DND-41 (cell line): ENCODE data around the gene NCR1.
"Not testable (repeated sequence)": the region's sequence is repeated elsewhere in the genome, so short reads cannot be mapped to it uniquely, and the experiment has no call there.

Experiments
- ATAC-seq: fragments of 200-7000 bp; cut with Tn5 transposase; 3 replicates; pipeline ENCODE4 v1.9.1; 2021; ENCODE audit warnings: low read depth; ENCODE audit not compliant: insufficient read depth
- DNase-seq: peaks from one replicate; pipeline ENCODE4 v3.0.0-alpha.2; 2020
- H2AFZ ChIP-seq: 2 replicates; pipeline ENCODE4 v1.6.0; 2012; ENCODE audit warnings: low read depth, low read length
- H3K27ac ChIP-seq: 2 replicates; pipeline ENCODE4 v1.5.1; 2012; ENCODE audit warnings: low read length, inconsistent platforms
- H3K27me3 ChIP-seq: fragments of 200-600 bp; sonication (generic); 2 replicates; pipeline ENCODE4 v1.6.0; 2012; ENCODE audit warnings: low read length, mild to moderate bottlenecking, inconsistent platforms; ENCODE audit not compliant: insufficient read depth, poor library complexity
- H3K36me3 ChIP-seq: 2 replicates; pipeline ENCODE4 v1.5.1; 2012; ENCODE audit warnings: low read length, inconsistent platforms; ENCODE audit not compliant: insufficient read depth
- H3K4me1 ChIP-seq: 2 replicates; pipeline ENCODE4 v1.5.1; 2012; ENCODE audit warnings: mild to moderate bottlenecking, low read length; ENCODE audit not compliant: insufficient read depth
- H3K4me2 ChIP-seq: 2 replicates; pipeline ENCODE4 v1.6.0; 2012; ENCODE audit warnings: mild to moderate bottlenecking, moderate library complexity, low read length, inconsistent platforms; ENCODE audit not compliant: insufficient read depth
- H3K4me3 ChIP-seq, 2 experiments: fragments of 200-600 bp in 1 of 2; shearing (Covaris generic) in 1 of 2; 2 replicates each; pipeline ENCODE4 v1.5.1; 2012 to 2016; ENCODE audit warnings: inconsistent platforms in 2 of 2, low read length in 2 of 2, mild to moderate bottlenecking in 2 of 2, low read depth in 1 of 2, moderate library complexity in 1 of 2
- H3K79me2 ChIP-seq: 2 replicates; pipeline ENCODE4 v1.6.0; 2012; ENCODE audit warnings: low read length, inconsistent platforms; ENCODE audit not compliant: insufficient read depth
- H3K9ac ChIP-seq: 2 replicates; pipeline ENCODE4 v1.6.0; 2012; ENCODE audit warnings: low read depth, mild to moderate bottlenecking, inconsistent platforms, low read length, moderate library complexity
- H3K9me3 ChIP-seq: 2 replicates; pipeline ENCODE4 v1.5.1; 2012; ENCODE audit warnings: low read length, moderate library complexity, mild to moderate bottlenecking, inconsistent platforms; ENCODE audit not compliant: insufficient read depth, severe bottlenecking
- H4K20me1 ChIP-seq: 2 replicates; pipeline ENCODE4 v1.6.0; 2012; ENCODE audit warnings: low read length; ENCODE audit not compliant: insufficient read depth
- EZH2 ChIP-seq: IDR thresholded peaks from 3 replicates; pipeline ENCODE4 v1.6.1; 2012; ENCODE audit warnings: borderline replicate concordance, low read depth, mild to moderate bottlenecking, moderate library complexity, low read length, inconsistent platforms; ENCODE audit not compliant: severe bottlenecking
- TF ChIP-seq, protein P1 (sequence below): IDR thresholded peaks from 2 replicates; pipeline ENCODE4 v1.5.1; 2012; ENCODE audit warnings: borderline replicate concordance, low read length, moderate library complexity, mild to moderate bottlenecking; ENCODE audit not compliant: poor library complexity, severe bottlenecking; ENCODE audit errors: extremely low read depth

The NCR1 gene

DNA sequence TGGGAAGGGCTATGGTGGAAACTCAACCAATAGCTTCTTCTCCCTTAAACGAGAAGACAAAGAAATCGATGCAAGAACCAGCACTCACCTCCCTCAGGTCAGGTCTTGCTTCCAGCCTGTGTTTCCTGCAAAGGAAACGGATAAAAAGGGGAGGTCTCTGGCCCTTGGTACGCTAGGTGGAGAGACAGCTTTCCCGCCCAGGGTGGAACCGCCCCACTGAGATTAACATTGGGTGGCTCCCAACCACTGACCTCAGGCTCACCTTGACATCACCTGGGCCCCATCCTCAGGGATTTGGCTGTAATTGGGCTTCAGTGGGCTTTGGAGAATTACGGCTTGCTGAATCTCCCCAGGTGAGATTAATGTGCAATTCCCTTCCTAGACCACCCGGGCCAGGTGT lies 41.4 kb downstream of the NCR1 start, which contains the start of gene NLRP7:
NLRP7 (minus strand) TSS at position 150 of the 400 bp plus-strand sequence.
- H2AFZ ChIP-seq = no peak within 1 kb of the TSS
- H3K27ac ChIP-seq = no peak within 1 kb of the TSS
- TF ChIP-seq, protein P1, sequence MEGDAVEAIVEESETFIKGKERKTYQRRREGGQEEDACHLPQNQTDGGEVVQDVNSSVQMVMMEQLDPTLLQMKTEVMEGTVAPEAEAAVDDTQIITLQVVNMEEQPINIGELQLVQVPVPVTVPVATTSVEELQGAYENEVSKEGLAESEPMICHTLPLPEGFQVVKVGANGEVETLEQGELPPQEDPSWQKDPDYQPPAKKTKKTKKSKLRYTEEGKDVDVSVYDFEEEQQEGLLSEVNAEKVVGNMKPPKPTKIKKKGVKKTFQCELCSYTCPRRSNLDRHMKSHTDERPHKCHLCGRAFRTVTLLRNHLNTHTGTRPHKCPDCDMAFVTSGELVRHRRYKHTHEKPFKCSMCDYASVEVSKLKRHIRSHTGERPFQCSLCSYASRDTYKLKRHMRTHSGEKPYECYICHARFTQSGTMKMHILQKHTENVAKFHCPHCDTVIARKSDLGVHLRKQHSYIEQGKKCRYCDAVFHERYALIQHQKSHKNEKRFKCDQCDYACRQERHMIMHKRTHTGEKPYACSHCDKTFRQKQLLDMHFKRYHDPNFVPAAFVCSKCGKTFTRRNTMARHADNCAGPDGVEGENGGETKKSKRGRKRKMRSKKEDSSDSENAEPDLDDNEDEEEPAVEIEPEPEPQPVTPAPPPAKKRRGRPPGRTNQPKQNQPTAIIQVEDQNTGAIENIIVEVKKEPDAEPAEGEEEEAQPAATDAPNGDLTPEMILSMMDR = no peak
- TF ChIP-seq EZH2 = no peak
- H3K4me2 ChIP-seq = no peak within 1 kb of the TSS
- no peak within 1 kb of the TSS for H3K9ac ChIP-seq
- ATAC-seq = no peak
- DNase-seq = no peak
- no peaks in the 10 kb centered on the region for H3K27me3 ChIP-seq
- no peaks in the 10 kb centered on the region for H3K36me3 ChIP-seq
- no peaks in the 10 kb centered on the region for H3K4me1 ChIP-seq
- no peaks in the 10 kb centered on the region for H3K9me3 ChIP-seq
- H3K4me3 ChIP-seq = no peak within 1 kb of the TSS
- no peaks in the 10 kb centered on the region for H4K20me1 ChIP-seq
- no peaks in the 10 kb centered on the region for H3K79me2 ChIP-seq

DNA sequence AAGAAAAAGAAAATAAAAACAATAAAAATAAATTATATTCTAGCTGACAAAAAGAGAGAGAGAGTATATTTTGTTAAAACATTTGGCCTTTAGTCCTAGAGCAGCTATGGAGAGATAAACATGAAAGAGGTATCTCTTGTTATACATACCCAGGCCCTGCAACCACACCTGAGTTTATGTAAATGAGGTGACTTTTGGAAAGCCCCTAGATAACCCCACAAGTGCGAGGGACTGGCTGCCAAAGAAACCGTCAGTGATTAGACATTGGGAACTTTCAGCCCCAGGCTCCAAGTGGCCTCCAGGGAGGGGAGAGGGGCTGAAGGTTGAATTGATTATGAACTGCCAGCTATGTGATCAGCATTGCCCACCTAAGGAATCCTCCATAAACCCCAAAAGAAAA lies 43.5 kb downstream of the NCR1 start:
- H3K4me2 ChIP-seq = no peak overlapping the region
- ATAC-seq (no peak), DNase-seq (no peak)
- H3K36me3 ChIP-seq = no peaks in the 10 kb centered on the region
- H2AFZ ChIP-seq = no peak overlapping the region
- H3K27me3 ChIP-seq = no peaks in the 10 kb centered on the region
- no peak overlapping the region for H3K27ac ChIP-seq
- H3K4me1 ChIP-seq = no peaks in the 10 kb centered on the region
- TF ChIP-seq EZH2 = no peak
- TF ChIP-seq, protein P1 = no peak
- no peaks in the 10 kb centered on the region for H4K20me1 ChIP-seq
- H3K9ac ChIP-seq = no peak overlapping the region
- H3K4me3 ChIP-seq = no peak overlapping the region
- H3K79me2 ChIP-seq = no peaks in the 10 kb centered on the region
- H3K9me3 ChIP-seq = no peaks in the 10 kb centered on the region

GRCh38 chr19:54950580-54950979 lies 44.6 kb downstream of the NCR1 start:
- not testable (repeated sequence) for H3K9me3 ChIP-seq, H4K20me1 ChIP-seq, H3K36me3 ChIP-seq, H2AFZ ChIP-seq, H3K27me3 ChIP-seq, H3K4me2 ChIP-seq, H3K79me2 ChIP-seq, H3K9ac ChIP-seq, H3K4me3 ChIP-seq, H3K27ac ChIP-seq, ATAC-seq, DNase-seq, H3K4me1 ChIP-seq

- Histone ChIP-seq H3K4me1 (no peaks in the 10 kb centered on the region), H3K27ac (no peak overlapping the region), H3K9me3 (no peaks in the 10 kb centered on the region), H3K27me3 (no peaks in the 10 kb centered on the region), H3K9ac (no peak overlapping the region), H3K36me3 (no peaks in the 10 kb centered on the region), H2AFZ (no peak overlapping the region), H3K4me3 (no peak overlapping the region), H3K4me2 (no peak overlapping the region), H3K79me2 (no peaks in the 10 kb centered on the region), H4K20me1 (no peaks in the 10 kb centered on the region)
- no peak for ATAC-seq
- TF ChIP-seq EZH2 = no peak
- TF ChIP-seq, protein P1 = no peak
- no peak for DNase-seq
Observed at GRCh38 chr19:54952591-54953344, 46.8 kb downstream of the NCR1 start.

DNA sequence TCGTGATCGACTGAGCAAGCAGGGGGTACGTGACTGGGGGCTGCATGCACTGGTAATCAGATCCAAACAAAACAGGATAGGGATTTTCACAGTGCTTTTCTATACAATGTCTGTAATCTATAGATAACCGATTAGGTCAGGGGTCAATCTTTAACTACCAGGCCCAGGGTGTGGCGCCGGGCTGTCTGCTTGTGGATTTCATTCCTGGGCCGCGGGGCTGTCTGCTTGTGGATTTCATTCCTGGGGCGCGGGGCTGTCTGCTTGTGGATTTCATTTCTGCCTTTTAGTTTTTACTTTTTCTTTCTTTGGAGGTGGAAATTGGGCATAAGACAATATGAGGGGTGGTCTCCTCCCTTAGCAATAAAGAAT lies 47.4 kb downstream of the NCR1 start:
- DNase-seq, H3K36me3 ChIP-seq, H3K27me3 ChIP-seq, H3K9me3 ChIP-seq, H3K9ac ChIP-seq, H4K20me1 ChIP-seq, H3K4me3 ChIP-seq, H3K4me1 ChIP-seq, H2AFZ ChIP-seq, H3K79me2 ChIP-seq, ATAC-seq, H3K4me2 ChIP-seq, H3K27ac ChIP-seq: not testable (repeated sequence)
